Stimulated activated naive CD8-positive, alpha-beta T cell treated with anti-CD3 and anti-CD28 coated beads, Interleukin-15, Interleukin-2, amounts not matched to agents 100 U/mL and 50 U/mL, for 24 hours (primary cell): ENCODE results near the gene CTSC.
"Not testable (repeated sequence)": the region's sequence is repeated elsewhere in the genome, so short reads cannot be mapped to it uniquely, and the experiment has no call there.

Source experiments
- ATAC-seq: fragments of 150-1000 bp; cut with Tn5 transposase; one replicate; pipeline ENCODE4 v1.10.0; 2021
- DNase-seq: peaks from one replicate; pipeline ENCODE4 v3.0.0; 2021

CTSC gene

DNA sequence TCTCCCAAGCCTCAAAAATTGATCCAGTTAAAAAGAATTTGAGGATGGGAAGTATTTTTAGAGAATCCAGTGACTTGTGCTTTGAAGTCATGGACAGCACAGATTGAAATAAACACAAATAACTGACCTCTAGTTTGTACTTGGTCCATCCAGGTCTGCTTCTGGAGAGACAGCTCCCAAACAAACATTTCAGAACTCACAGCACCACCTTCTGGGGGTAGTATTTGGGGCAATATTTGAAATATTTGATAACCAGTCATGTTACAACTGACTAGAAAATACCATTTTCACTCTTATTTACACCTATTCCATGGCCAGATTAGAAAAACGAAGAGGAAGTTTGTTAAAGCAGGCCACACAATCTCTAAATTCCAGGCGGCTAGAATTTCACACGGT, 56.2 kb downstream of the CTSC start:
- ATAC-seq (no peak), DNase-seq (no peak)

DNA sequence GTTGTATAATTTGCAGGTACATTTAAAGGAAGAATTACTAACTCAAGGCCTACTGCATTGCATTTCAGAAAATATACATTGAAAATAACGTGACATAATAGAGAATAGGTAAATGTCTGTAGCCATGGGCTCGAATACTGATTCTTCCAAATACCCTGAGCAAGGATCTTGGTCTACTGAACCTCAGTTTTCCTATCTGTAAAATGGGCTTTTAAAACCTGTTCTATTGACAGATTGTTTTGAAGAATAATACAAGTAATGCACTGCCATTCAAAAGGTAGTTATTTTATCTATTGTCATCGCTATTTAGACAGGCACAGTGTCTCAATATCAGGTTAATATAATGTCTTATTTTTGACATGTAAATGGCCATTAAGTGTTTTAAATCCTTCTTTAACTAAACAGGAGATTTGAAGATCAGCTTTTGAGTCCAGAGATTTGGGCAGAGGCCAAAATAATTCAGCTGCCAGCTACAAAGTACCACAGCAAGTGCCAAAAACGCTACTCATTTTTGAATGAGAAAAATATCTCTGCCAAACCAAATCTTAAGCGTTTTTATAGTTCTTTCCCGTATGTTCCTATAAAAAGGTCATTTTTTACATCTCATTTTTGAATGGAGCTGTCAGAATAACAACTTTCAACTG, 56.7 kb downstream of the CTSC start:
- ATAC-seq: no peak
- no peak for DNase-seq

DNA sequence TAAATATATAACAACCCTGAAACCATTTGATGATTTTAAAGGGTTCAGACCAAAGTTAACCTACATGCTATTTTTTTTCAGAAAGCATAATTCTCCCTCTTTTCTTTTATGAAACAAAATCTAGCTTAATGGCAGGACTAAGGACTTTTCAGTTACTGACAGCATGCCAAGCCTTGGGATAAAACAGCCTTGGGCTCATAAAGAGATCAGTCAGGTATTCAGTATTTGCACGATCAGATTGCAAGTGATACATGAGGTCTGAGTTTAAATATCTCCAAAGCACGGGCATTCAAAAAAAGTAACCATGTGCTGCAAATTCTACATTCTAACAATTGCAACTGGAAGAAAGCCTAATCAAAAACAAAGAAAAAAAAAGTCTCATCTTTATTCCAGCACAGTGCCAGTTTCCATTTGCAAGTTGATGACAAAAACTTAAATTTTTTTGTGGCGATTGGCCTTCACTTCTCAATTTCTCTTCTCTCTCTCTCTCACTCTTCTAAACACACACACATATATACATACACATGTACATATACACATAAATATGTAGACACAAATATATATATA, 60.1 kb downstream of the CTSC start:
- ATAC-seq (no peak), DNase-seq (no peak)

DNA sequence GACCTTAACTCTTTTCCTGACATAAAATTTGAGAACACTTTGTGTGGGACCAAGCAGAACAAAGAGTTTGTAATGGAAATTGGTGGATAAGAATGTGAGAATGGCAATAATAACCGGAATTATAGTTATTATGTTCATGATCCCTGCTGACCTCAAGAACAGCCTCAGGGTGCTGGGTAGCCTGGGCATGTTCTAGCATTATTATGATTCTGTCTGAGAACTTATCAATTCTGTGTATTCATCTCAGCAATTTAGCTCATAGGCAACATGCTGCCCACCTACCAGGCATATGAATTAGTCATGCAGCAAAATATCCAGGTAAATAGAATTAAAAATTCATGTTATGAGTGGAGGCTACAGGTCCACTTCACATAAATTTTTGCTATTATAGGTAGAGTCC, 61.9 kb downstream of the CTSC start:
- DNase-seq (no peak), ATAC-seq (no peak)

DNA sequence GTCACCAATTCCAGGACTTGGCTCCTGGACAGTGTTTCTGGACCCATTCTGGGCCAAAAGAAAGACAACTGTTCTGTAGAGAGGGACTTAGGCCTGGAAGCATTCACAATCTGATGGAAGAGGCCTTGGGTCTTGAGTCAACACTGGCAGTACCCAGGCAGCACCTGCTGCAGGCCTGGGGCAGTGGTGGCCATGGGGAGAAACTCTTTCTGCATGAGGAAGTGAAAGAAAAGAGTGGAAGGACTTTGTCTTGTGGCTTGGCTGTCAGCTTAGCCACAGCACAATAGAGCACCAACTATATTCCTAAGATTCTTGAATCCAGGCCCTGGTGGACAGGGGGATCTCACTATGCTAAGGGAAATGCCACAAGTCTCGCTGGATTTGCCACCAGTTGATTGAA, 70.6 kb downstream of the CTSC start:
- no peak for DNase-seq
- no peak for ATAC-seq

DNA sequence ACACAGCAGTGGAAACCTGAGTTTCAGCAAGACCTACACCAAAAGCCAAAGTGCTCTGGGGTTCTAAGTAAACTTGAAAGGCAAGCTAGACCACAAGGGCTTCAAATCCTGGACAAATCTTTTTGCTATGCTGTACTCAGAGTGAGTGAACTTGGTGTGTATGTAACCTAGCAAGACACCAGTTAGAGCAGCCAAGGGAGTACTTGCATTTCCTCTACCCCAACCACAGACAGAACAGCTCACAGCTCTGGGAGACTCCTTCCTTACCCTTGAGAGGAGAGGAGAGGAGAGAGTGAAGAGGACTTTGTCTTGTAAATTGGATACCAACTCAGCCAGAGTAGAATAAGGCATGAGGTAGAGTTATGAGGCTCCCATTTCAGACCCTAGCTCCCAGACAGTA, 71.4 kb downstream of the CTSC start:
- no peak for DNase-seq
- ATAC-seq: no peak

DNA sequence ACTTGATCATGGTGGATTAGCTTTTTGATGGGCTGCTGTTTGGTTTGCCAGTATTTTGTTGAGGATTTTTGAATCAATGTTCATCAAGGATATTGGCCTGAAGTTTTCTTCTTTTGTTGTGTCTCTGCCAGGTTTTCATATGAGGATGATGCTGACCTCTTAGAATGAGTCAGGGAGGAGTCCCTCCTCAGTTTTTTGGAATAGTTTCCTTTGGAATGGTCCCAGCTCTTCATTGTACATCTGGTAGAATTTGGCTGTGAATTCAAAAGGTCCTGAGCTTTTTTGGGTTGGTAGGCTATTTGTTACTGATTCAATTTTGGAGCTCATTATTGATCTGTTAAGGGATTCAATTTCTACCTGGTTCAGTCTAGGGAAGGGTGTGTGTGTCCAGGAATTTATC, 78.1 kb downstream of the CTSC start:
- no peak for ATAC-seq
- no peak for DNase-seq

DNA sequence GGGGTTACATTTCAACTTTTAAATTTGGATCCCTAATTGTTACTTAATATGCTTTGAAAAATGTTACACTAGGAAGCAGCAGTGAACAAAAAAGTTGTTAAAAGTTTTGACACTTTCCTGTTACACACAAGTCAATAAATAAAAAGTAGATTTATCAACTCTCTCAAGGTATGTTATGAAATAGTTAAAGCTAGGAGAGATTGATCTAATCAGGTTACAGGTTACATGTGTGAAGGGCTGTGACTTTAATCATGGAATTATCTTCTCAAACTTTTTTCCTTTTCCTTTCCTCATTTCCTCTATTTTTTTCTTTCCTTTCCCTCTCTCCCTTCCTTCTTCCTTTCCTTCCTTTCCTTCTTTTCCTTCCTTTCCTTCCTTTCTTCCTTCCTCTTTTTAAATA, 85.3 kb downstream of the CTSC start:
- DNase-seq: no peak
- ATAC-seq: no peak

DNA sequence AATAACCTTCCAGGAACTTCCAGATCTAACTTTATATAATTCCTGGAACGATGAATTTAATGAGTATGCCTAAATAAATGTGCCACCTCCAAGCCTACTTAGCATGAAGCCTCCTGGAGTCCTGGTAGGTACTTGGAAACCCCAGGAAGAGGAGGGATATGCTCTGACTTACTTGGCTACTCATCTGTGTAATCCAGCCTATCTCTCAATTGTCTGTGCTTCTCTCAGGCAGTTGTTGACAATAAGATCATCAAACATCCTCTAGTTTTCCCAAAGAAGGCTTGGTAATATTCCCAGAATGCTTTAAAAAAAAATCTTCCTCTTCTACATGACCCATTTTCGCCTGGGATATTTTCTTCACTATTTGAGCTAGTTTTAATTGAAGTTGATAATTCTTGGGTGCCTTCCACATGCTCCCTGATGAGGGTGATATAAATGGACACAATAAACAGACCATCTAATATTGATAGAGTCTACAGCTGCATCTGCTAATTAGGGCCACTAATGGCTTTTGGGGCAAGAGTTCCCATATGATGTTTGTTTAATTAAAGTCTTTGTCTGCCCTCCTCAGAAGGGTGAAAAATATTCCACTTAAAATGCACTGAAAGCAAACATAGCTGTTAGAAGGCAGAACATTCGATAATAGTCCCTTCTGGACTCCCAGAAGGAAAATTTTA, 86.8 kb downstream of the CTSC start:
- ATAC-seq (no peak), DNase-seq (no peak)

DNA sequence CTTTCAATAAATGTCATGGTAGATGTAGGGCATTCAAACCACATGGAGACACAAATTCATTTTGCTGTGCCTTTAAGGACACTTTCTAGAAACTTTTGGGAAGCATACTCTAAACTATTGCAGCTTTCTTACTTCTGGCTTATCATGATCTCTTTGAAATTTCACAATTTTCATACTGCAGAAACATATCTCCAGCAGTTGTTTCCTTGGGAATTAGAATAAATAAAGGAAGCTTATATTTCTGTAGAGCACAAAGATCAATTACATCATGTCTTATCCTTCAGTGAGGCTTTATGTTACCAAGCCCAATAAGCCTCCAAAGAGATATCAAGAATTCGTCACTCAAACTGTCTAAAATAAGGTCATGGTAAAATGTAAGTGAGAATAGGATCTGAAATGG, 87.8 kb downstream of the CTSC start:
- DNase-seq (no peak), ATAC-seq (no peak)

DNA sequence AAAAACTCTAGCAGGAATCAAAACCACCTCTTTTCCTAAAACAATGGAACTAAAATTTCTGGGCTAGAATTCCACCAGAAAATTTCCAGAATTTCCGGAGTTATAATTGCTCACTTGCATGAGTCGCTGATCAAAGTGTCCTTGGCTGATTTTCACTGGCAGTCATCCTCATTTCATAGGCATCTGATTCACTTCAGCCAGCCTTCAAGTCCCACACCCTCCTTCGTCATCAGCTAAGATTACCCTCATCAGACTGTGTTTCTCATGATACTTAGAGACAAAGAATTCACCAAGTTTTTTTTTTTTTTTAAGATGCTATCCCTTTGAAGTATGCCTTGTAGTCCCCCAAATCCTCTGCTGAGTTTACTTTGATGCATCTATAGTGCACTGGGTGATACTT, 90.8 kb downstream of the CTSC start:
- DNase-seq: no peak
- no peak for ATAC-seq

DNA sequence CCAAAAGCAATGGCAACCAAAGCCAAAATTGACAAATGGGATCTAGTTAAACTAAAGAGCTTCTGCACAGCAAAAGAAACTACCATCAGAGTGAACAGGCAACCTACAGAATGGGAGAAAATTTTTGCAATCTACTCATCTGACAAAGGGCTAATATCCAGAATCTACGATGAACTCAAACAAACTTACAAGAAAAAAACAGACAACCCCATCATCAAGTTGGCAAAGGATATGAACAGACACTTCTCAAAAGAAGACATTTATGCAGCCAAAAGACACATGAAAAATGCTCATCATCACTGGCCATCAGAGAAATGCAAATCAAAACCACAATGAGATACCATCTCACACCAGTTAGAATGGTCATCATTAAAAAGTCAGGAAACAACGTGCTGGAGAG, 92.0 kb downstream of the CTSC start:
- not testable (repeated sequence) for DNase-seq, ATAC-seq
